PC-9 (cell line): ENCODE data around the gene GLS.

Experiments used
- EZH2 ChIP-seq: fragments of 200-600 bp; sonication (generic); IDR thresholded peaks from 2 replicates; pipeline ENCODE4 v1.8.0; 2017; ENCODE audit warnings: antibody characterized with exemption, low read depth
- TF ChIP-seq, protein P1 (sequence below): fragments of 200-600 bp; sonication (generic); conservative IDR thresholded peaks from 2 replicates; pipeline ENCODE4 v1.6.1; 2017; ENCODE audit warnings: mixed run types, antibody characterized with exemption, mild to moderate bottlenecking, moderate library complexity

DNA sequence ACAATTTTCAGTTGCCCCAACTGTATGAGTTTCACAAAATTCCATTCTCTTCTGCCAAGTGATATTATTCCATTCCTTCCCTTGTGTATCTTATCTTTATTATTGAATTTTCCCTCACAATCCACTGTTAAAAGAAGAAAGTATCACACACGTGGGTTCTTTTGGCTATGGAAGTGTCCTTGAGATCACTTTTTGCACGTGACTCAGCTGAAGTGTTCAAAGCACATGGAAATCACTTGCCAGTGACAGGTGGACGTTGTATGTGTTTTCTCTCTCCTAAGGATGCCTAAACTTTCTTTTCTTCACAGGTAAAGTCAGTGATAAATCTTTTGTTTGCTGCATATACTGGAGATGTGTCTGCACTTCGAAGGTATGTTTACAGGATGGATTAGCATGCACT is 72.6 kb downstream of the GLS start:
- TF ChIP-seq, protein P1, sequence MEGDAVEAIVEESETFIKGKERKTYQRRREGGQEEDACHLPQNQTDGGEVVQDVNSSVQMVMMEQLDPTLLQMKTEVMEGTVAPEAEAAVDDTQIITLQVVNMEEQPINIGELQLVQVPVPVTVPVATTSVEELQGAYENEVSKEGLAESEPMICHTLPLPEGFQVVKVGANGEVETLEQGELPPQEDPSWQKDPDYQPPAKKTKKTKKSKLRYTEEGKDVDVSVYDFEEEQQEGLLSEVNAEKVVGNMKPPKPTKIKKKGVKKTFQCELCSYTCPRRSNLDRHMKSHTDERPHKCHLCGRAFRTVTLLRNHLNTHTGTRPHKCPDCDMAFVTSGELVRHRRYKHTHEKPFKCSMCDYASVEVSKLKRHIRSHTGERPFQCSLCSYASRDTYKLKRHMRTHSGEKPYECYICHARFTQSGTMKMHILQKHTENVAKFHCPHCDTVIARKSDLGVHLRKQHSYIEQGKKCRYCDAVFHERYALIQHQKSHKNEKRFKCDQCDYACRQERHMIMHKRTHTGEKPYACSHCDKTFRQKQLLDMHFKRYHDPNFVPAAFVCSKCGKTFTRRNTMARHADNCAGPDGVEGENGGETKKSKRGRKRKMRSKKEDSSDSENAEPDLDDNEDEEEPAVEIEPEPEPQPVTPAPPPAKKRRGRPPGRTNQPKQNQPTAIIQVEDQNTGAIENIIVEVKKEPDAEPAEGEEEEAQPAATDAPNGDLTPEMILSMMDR: no peak
- TF ChIP-seq EZH2: no peak
